GM12891 (cell line): ENCODE data around the gene KCNJ4.
A peak's percentile ranks its signal among the peaks of the same experiment; 100 is the strongest.

Experiments
- DNase-seq: peaks from one replicate; pipeline ENCODE4 v3.0.0; 2011; ENCODE audit warnings: low spot score; ENCODE audit not compliant: insufficient read length
- FAIRE-seq: peaks from 2 replicates; lab custom pipeline; 2011; peaks lifted over from hg19 to GRCh38; lab: Jason Lieb, UNC
- PAX5 ChIP-seq: IDR thresholded peaks from 2 replicates; pipeline ENCODE4 v1.6.1; 2011; ENCODE audit warnings: low read length, moderate library complexity, mild to moderate bottlenecking; ENCODE audit not compliant: insufficient read depth, severe bottlenecking
- POLR2A ChIP-seq: IDR thresholded peaks from 2 replicates; pipeline ENCODE4 v1.6.1; 2011; ENCODE audit warnings: low read depth, low read length, control low read depth
- POLR2AphosphoS5 ChIP-seq: IDR thresholded peaks from 2 replicates; pipeline ENCODE4 v1.6.1; 2011; ENCODE audit warnings: low read depth, low read length, control low read depth
- POU2F2 ChIP-seq: IDR thresholded peaks from 2 replicates; pipeline ENCODE4 v1.6.1; 2011; ENCODE audit warnings: low read depth, mild to moderate bottlenecking, control low read depth, low read length, moderate library complexity
- SPI1 ChIP-seq: IDR thresholded peaks from 2 replicates; pipeline ENCODE4 v1.6.1; 2011; ENCODE audit warnings: low read depth, low read length, control low read depth
- TAF1 ChIP-seq: IDR thresholded peaks from 2 replicates; pipeline ENCODE4 v1.6.1; 2011; ENCODE audit warnings: low read depth, low read length, control low read depth

KCNJ4 gene

GRCh38 chr22:38423512-38424503 is 31.2 kb downstream of the KCNJ4 start:
- TF ChIP-seq TAF1 (no peak), POLR2A (no peak), PAX5 (no peak), POU2F2 (no peak), SPI1 (no peak), POLR2AphosphoS5 (no peak)
- FAIRE-seq (no peak), DNase-seq (no peak)

DNA sequence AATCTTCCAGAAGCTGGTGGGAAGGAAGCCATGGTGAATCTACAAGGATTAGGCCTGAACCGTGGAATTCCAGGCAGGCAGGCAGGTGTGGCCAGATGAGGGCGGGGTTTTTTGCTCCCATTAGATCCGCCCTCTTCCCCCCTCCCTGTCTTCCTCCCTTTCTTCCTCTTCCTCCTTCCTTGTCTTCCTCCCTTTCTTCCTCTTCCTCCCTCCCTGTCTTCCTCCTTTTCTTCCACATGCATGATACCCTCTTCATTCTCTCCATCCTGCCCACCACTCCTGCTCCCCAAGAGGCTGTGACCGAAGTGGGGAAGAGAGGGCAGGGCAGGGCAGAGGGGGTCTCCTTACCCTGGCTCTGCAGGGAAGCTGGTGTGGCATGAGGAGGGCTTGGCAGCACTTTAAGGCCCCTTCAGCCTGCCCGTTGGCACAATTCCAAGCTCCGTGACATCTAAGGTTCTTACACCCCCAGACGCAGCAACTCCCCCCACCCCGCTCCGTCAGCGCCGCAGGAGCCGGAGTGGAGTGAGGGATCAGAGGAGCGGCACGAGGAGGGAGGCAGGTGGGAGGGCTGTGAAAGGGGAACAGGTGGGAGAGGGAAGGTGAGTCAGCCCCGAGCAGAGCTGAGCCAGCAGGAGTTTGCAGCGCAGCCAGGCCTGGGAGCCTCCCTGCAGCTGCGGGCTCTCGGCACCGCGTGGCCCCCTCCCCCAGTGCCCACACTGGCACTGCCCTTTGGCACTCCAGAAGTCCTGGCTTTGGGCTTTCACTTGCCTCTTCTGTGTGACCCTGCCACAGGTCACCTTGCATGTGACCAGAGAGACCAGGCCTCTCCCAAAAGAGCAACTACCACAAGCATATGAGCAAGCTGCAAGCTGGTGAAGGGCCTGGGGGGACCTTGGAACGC is 32.1 kb downstream of the KCNJ4 start:
- no peak for DNase-seq
- TF ChIP-seq POU2F2: no peak
- no peak for FAIRE-seq

DNA sequence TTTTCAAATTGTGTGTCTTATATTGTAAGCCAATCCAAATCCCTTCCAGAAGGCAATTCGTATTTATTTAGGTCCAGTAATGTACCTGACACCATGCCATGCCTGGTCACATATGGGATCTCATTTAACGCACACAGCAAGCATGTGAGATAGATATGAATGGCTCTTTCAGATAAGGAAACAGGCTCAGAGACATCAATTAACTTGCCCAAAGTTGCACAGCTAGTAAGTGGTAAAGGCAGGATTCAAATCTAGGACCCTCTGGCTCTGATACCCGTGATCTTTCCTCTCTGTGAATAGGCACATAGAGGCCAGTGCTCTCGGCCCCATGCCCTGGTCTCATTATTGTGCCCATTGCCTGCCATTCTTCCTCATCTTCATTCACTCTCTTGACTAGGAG is 34.3 kb downstream of the KCNJ4 start:
- DNase-seq: no peak
- TF ChIP-seq SPI1: no peak
- TF ChIP-seq PAX5: no peak
- no peak for TF ChIP-seq POU2F2
- FAIRE-seq: no peak

DNA sequence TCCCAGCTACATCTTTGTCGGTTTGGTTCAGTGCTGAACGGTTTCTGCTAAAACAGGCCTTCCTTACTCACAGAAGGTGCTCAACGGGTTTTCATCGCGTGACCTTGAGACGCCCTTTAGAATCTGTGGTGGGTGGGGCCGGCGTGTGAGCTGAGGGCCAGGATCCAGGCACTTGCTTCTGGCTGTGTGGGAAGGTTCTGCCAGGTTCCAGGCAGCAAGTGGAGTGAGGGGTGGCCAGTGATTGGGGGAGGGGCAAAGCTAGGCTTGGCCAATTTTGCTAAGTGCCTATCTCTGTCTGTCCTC is 35.2 kb downstream of the KCNJ4 start:
- TF ChIP-seq TAF1 (no peak), PAX5 (no peak), SPI1 (no peak), POLR2A (no peak), POU2F2 (no peak), POLR2AphosphoS5 (no peak)
- no peak for FAIRE-seq
- no peak for DNase-seq

DNA sequence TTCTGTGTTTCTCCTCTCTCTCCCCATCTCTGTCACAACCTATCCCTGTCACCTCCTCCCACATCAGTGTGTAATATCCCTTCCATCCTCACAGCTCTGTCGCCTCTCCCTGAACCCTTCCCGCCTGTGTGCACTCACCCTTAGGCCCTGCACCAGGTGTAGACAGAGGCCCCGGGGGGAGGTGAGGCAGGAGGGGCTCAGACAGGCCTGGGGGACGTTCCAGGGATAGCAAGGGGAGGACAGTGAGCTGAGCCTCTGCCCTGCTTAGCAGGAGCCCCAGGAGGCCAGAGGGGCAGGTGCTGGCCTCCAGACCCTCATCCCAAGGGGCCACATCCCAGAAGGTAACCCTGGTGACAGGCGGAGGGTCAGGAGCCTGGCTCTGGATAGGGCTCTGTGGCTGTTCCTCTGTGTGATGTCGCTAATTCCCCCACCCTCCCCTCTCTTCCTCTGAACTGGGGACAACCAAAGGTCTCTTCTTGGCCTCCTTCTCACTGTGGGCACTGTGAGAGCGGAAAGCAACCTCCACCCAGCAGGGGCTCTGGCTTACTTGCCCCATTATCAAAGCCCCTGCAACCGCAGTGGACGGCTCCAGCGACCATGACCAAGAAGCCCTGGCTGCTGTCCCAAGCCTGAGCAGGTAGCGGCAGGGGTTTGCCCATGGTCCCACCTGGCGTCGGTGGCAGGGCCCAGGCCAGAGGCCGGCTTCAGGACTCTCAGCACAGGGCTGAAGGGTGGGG is 35.7 kb downstream of the KCNJ4 start:
- FAIRE-seq: no peak
- no peak for DNase-seq

DNA sequence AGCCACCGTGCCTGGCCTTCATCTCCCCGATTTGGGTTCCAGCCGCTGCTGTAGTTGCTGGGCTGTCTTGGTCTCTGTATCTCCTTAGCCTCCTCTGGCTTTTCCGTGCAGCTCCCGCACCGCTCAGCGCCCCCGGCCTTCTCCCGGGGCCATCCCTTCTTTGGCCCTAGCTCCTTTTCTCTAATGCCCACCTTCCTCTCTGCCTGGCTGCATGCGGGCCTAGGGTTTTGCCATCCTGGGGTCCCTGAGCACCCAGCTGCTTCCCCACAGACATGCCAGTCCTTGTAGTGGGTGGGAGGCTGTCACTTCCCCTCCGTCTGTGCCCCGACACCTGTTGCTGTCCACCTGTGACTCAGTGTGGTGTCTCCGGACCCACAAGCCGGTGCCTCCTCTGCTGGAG is 36.4 kb downstream of the KCNJ4 start:
- no peak for FAIRE-seq
- DNase-seq: no peak

More for the DNA sequence above, 35.7 kb downstream of the KCNJ4 start:
- no peak for TF ChIP-seq TAF1
- TF ChIP-seq PAX5: no peak

DNA sequence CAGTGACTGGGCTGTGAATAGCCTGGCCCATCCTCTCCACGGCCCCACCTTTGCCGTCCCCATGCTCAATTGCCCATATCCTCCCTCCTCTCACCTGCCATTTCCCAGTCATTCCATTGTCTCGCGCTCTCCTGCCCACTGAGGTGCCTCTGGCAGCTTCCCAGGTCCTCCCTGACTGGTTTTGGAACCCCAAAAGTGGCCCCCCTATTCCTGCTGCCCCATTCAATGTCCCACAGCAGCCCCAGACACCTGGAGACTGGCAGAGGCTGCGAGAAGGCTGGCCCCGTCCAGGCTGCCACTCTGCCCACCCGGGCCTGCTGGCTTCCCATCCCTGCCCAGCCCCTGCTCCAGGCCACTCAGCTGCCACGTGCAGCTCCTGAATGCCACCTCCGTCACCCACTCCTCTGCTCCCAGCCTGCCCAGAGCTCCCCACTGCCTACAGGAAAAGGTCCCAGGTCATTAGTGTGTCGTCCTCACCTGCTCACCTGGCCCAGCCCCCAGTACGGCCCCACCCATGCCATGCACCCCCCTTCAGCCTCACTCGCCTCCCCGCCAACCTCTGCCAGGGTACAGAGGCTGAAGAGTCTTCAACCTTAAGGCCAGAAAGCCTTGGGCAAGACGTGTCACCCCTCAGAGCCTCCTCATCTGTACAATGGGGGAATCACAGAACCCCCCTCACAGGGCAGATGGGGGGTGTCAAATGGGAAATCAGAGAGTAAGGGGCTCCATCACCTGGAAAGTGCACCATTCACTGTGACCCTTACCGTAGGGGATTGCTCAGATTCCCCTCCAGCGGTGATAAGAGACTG is 37.5 kb downstream of the KCNJ4 start:
- no peak for TF ChIP-seq POU2F2
- TF ChIP-seq TAF1: no peak
- no peak for TF ChIP-seq POLR2AphosphoS5
- TF ChIP-seq POLR2A: no peak
- no peak for TF ChIP-seq SPI1
- no peak for TF ChIP-seq PAX5
- DNase-seq: no peak

More for the DNA sequence above, 36.4 kb downstream of the KCNJ4 start:
- TF ChIP-seq SPI1 (no peak), TAF1 (no peak), PAX5 (no peak), POLR2A (no peak), POLR2AphosphoS5 (no peak), POU2F2 (no peak)

GRCh38 chr22:38416621-38417251 is 38.3 kb downstream of the KCNJ4 start:
- DNase-seq (no peak), FAIRE-seq (peak; percentile 20)
- TF ChIP-seq POU2F2 (no peak), TAF1 (no peak)

More for the DNA sequence above, 37.5 kb downstream of the KCNJ4 start:
- FAIRE-seq: no peak
